Glomerular visceral epithelial cell (primary cell): ENCODE measurements around the gene CMC2.

Experiments used
- DNase-seq: peaks from one replicate; pipeline ENCODE4 v3.0.0-alpha.2; 2016; ENCODE audit errors: extremely low spot score

Gene CMC2

DNA sequence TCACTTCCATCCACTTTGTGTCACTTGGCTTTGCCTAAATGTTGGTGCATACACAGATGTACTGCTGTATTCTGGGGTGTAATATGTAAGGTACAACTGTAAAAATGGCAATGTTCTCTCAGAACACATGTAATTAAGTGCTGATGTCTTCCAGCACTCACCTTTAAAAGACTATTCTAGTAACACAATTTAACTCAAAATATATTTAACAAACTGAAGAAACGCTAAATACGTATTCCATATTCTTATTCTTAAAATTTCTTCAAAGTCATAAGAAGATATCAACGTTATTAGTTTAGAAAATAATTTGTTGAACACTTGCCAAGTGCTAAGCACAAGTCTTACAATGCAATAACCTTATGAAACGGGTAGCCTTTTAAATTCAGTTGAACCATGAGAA lies 3.6 kb downstream of the CMC2 start:
- no peak for DNase-seq

DNA sequence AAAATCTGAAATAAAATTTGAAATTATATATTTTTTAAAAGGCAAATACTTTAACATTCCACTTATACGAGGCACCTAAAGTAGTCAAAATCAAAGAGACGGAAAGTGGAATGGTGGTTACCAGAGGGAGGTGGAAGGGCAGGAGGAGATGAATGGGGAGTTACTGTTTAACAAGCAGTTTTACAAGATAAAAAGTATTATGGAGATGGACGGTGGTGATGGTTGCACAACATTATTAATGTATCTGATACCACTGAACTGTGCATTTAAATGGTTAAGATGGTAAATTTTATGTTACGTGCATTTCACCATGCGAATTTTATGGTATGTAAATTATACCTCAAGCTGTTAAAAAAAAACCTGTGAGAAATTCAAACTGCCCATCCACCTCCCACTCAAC lies 5.4 kb downstream of the CMC2 start:
- no peak for DNase-seq

DNA sequence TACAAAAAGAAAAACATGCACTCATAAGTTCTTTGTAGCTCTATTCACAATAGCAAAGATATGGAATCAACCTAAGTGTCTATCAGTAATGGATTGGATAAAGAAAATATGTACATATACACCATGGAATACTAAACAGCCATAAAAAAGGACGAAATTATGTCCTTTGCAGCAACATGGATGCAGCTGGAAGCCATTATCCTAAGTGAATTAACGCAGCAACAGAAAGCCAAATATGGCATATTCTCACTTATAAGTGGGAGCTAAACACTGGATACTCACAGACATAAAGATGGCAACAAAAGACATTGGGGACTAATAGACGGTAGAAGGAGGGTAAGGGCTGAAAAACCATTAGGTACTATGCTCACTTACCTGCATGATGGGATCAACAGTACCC lies 5.8 kb downstream of the CMC2 start:
- DNase-seq = no peak

DNA sequence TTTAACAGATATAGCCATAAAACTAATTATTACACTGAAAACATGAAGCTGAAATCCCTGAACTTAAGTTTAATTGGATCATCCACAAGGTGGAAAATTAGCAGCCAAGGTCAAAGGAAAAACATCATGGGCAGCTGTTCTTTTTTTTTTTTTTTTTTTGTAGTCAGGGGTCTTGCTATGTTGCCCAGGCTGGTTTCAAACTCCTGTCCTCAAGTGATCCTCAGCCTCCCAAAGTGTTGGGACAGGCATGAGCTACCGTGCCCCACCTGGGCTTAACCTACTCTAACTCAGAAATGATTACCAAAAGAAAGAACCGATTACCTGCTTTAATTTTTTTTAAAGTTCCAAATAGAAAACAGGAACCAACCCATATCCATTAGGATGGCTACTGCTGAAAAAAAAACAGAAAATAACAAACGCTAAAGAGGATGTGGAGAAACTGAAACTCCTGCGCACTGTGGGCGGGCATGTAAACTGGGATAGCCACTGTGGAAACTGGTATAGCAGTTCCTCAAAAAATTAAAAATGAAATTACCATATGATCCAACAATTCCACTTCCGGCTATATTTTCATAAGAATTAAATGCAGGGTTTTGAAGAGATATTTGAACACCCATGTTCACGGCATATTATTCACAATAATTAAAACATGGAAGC lies 8.6 kb downstream of the CMC2 start:
- no peak for DNase-seq

DNA sequence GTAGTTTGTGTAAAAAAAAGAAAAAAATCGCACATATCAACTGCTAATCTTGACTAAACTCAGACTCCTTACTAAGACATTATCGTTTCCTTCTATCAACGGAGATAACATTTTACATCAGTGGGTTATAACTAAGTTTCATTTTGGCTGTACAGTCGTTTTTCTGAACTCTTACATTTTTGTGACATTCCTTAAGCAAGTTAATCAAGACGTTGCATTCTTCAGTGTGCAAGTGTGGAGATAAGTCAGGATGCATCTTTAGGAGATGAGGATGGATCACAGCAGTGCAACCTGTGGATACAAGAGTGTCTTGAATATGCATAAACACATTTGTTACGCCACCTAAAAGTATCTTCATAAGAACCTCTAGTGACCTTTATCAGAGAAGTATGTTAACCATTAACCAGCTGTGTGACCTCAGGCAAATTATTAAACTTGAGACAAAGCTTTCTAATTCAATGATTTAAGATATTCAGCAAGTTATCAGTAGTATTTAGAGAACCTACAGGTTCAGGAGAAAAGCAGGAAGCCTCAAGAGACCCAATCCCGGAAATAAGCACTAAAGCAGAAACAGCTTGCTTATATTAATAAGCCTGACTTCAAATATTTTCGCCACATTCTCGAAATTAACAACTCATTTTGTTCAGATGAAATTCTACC lies 9.4 kb downstream of the CMC2 start:
- DNase-seq = peak; percentile 53

DNA sequence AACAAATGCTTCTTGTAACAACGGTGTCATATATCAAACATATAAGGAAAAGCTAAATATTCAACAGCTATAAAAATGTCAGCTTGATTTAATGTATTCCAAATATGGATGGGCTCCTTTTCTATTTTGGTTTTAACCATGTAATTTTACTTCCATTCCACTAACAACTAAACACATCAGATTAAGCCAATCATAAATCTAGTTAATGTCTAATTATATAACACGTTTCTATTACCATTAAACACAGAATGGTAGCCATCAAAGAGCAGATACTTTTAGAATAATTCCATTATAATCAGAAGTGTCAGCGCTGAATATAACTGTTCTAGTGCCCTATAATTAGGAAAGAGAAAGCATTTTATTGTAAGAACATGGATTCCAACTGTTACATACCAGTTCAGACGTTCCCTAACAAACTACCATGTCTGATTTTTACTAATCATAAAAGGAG lies 10.0 kb downstream of the CMC2 start:
- DNase-seq = no peak

DNA sequence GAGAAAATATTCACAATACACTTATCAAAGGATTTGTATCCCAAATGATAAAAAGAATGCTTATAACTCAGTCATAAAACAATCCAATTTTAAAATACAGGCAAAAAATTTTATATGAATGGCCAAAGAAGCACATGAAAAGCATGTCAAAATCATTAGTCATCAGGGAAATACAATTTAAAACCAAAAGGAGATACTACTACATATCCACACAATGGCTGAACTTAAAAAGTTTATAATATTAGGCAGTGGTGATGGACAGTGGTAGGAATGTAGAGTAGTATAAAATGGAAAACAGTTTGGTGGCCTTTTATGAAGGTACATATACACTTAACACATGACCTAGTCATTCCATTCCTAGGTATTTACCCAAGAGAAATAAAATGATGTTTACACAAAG lies 12.2 kb downstream of the CMC2 start:
- no peak for DNase-seq

DNA sequence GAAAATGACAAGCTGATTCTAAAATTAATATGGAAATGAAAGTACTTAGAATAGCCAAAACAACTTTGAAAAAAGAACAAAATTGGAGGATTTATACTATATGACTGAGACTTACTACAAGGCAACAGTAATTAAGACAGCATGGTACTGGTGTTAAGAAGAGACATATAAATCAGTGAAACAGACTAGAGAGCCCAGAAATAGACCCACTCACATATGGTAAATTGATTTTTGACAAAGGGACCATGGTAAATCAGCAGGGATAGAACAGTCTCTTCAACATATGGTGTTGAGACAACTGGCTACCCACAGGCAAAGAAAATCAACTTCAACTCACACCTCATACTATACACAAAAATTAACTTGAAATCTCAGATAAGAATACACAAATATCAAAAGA lies 12.9 kb downstream of the CMC2 start:
- no peak for DNase-seq

DNA sequence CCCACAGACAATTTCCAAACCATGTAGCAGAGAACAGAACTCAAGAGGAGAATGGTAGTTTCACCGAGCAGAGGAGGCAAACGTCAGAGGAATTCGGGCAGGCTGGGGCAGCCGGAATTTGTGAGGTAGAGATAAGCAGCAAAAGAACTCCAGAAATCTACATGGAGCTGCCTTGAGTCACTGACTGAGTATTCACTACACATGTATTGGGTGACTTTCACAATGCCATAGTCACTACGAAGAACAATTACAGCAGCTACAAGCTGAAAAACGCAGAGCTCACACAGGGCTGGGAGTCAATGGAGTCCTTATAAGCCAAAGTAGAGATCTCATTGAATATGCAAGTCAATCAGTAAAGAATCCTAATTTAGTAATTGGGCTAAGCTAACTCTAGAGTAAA lies 13.4 kb downstream of the CMC2 start:
- DNase-seq = peak; percentile 56

DNA sequence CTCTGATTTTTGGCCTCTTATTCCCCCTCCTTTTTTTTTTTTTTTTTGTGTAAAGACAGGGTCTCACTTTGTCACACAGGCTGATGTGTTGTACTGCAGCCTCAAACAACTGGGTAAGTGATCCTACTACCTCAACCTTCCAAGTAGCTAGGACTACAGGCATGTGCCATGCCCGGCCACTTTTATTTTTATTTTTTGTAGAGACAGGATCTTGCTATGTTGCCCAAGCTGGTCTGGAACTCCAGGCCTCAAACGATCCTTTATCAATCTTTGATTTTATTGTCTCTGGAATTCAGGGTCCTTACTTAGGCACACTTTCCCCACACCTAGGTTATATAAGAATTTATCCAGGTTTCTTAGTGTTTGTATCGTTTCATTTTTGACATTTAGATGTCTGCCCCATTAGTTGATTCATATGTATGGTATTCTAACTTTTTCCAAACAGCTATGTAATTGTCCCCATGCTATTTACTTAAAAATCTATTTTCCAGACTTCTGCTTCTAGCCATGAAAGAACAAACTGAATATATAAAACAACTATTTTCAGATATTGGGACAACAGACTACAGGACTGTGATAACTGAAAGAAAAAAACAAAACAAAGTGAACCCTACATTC lies 13.9 kb downstream of the CMC2 start:
- DNase-seq = no peak

DNA sequence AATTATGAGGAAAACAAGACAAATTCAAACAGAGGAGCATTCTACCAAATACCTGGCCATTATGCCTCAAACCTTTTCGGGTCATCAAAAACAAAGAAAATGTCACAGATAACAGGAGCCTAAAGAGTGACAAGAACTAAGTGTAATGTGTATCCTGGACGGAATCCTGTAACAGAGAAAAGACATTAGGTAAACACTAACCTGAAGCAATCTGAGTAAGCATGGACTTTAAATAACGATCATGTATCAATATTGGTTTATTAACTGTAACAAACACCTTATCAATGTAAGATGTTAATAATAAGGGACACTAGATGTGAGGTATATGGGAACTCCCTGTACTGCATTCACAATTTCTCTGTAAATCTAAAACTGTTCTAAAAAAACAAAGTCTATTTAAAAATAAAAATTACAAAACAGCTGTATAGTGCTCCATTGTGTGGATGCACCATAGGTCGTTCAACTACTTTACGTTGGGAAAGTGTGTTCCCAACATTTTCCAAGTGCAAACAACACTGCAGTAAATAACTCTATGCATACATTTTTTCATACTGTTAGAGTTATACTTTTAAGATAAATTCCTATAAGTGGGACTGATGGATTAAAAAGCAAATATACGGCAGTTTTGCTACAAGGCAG lies 14.8 kb downstream of the CMC2 start:
- no peak for DNase-seq

DNA sequence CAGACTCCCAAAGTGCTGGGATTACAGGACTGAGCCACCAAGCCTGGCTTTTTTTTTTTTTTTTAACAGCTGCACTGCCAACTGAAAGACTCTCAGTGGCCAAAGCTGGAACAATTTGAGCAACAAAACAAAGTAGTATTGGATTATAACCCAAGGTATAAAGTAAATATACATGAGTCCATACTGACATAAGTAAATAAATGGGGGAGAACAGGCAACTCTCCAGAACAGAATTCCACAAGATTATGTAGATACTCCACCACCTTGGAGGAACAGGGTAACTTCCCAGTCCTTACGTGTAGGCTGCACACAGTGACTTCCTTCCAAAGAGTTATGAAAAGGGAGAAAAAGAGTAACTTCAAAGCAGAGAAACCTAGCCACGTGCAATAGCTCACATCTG lies 15.7 kb downstream of the CMC2 start:
- no peak for DNase-seq

DNA sequence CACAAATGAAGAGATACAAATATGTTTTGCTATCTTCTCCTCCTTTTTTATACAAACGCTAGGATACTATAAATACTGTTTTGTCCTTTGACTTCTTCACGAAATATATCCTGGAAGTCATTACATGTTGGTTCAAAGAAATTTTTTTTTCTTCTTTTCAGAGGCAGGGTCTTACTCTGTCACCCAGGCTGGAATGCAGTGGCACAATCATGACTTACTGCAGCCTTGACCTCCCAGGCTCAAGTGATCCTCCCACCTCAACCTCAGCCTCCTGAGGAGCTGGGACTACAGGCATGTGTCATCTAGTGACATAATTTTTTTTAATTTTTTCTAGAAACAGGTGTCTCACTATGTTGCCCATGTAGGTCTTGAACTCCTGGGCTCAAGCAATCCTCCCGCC lies 16.1 kb downstream of the CMC2 start:
- no peak for DNase-seq

DNA sequence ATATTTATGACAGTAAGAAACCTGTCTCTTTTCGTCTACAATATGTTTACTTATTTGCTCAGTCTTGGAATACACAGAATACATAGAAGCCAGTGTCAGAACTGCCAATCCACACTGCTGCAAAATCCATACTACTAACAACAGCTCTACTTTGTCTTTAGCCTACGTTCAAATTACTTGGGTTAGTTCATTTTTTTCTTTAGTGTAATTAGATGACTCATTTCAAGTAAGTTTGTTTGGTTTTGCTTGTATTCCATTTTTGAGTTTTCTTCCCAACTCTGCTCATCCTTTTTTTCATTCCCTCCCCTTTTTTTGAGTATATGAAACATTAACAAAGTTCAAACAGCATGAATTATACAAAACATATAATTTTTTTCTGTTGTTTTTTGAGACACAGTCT lies 16.9 kb downstream of the CMC2 start:
- no peak for DNase-seq

DNA sequence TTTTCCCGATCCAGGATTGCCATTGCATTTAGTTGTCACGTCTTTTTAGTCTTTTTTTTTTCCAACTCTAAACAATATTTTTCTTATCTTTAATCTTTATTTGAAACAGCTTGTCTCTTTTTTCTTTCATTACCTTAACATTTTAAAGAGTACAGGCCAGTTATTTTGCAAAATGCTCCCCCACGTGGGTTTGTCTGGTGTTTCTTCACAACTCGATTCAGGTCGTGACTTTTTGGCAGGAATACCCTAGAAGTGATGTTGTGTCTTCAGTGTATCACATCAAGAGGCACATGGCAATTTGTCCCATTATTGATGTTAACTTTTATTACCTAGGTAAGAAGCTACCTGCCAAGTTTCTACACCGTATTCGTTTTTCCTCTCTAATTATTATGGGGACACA lies 17.9 kb downstream of the CMC2 start:
- no peak for DNase-seq

DNA sequence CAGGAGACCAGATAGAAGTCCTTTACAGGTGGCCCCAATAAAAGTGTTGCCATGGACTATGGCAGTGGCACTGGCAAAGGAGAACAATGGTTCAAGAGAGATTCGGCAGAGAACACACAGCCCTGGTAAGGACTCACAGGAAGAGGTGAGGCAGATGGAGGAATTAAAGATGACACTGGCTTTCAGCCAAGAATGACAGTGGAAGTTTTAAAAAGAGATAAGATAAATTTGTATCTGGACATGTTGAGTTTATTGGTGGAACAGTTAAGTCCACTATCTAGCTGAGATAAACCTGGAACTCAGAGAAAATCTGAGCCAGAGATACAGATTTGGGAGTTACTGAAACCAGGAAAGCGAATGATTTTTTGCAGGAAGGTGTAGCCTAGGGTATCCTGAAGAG lies 20.1 kb downstream of the CMC2 start:
- DNase-seq = no peak

DNA sequence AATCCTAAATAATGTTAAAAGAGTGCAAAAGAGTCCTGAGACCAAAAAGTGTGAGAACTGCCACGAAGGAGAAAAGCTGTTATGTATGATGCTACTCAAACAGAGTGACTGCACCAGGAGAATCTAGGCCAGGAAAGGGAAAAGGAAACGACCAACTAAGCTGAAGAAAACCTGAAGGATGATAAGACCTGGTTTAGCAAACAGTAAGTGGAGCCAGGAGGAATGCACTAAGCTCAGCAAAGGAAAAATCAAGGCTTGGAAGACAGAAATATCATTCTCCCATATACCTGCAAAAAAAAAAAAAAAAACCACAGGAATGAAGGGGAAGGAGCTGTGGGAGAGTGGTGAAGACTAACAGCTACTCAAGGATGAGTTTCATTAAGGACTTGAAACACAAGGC lies 21.1 kb downstream of the CMC2 start:
- no peak for DNase-seq

DNA sequence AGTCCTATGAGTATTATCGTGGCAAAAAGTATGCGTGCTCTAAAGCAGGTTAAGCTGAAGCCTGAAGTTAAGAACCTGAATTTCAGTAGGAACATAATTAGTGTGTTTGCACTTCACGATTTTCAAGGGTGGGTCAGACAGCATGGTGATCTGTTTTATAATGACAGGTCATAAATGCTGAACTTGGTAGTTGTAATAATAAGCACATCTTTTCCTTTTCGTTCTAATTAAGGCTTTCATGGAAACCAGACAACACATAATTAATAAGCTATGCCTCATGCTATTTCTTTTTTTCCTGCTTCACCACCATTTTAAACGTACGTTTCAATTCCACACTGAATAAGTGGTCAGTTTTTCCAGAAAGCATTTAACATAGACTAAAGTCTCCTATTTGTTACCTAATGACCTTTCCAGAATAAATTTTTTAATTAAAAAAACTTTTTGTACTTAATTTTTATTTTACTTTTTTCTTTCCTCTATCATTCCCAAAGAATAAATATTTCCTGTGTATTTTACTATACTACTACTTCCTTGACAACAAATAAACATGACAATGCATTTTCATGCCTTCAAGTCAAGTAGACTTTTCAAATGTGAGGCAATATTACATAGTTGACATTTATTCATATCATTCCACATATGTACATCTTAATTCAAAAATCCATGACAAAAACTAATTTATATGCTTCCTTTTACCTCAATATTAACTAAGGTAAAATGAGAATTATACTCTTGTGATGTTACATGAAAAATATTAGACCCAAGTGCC lies 22.4 kb downstream of the CMC2 start:
- DNase-seq = no peak

DNA sequence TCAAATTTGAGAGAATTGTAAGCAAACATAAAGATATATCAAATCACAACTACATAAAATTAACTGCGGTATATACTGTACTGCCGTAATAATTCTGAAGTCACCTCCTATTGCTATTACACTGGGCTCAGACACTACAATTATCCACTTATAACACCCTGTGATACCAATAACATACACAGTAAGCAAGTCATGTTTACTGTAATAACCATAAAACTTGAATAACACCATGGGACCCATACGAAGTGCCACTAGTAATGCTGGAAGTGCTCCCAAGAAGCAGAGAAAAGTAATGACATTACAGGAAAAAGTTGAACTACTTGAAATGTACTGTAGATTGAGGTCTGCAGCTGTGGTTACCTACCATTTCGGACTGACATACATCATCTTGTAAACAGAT lies 24.0 kb downstream of the CMC2 start:
- no peak for DNase-seq

DNA sequence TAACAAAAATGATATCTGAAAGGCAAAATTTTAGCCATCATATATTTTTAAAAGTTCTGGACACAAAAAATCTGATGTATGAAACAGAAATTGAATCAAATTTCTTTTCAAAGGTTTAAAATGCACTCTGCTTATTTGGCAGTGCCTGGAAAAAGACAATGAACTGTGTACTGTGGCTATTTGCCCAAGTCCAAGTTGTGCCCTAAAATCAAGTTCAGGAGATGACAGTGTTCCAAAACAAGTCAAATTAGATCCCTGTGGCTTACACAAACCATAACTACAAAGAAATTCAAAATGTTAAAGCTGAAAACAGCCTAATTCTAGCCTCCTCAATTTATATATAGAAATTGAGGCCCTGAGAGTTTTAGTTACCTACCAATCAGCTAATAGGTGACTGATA lies 25.6 kb downstream of the CMC2 start:
- DNase-seq = no peak

DNA sequence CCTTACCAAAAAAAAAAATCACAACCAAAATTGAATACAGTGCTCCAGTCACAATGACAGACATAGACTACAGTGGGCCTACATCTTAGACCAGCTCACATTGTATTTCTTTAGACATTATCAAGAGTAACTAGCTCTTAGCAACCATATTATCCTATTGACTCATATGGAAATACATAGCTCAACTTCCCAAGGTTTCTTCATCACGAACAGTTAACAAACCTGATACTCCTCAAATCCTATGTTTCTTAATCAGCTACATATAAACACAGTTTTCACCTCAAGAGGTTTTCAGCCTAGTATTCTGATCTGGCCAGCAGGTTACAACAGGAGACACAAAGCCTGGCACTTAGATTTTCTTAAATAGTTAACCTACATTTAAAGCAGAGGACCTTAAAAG lies 29.7 kb downstream of the CMC2 start:
- DNase-seq = no peak

DNA sequence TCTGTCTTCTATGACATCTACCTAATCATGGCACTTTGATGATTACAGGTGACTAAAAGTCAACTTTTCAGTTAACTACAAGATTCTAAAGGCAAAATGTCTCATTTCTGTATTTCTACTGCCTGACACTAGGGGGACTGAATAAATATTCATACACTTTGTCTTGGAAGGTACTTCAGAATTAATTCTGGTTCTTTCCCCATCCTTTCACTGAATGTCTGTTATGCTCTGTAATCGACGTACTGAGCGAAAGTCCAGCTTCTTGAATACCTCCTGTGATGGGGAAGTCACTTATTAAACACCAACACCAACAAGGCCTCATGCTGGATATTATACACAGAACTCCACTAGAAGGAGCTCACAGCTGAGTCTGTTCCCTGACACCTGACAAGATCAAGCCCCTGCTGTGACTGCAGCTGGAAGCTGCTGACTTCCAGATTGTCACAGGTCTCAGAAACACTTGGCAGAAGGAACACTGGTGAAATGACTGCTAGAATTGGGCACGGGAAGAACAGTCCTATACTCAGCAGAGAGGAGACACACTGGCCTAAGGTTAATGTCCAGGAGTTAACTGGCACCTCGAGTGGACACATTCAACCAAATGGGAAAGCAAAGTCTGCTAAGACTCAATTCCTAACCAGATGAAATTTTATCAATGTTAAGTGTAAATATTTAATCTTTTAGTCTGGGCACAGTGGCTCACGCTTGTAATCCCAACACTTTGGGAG lies 31.9 kb downstream of the CMC2 start:
- DNase-seq = no peak
